ENCODE results near the gene PKP4. TPM values are rescaled to one million over a fixed set of nuclear protein-coding genes. Genes with fewer than 3 reads are reported as not detected.

Gene PKP4
- total and polyA plus RNA-seq, 2 donors (not counting 1 experiment from before 2014, with no cell fraction given) = 2.0 to 13.3 TPM

DNA sequence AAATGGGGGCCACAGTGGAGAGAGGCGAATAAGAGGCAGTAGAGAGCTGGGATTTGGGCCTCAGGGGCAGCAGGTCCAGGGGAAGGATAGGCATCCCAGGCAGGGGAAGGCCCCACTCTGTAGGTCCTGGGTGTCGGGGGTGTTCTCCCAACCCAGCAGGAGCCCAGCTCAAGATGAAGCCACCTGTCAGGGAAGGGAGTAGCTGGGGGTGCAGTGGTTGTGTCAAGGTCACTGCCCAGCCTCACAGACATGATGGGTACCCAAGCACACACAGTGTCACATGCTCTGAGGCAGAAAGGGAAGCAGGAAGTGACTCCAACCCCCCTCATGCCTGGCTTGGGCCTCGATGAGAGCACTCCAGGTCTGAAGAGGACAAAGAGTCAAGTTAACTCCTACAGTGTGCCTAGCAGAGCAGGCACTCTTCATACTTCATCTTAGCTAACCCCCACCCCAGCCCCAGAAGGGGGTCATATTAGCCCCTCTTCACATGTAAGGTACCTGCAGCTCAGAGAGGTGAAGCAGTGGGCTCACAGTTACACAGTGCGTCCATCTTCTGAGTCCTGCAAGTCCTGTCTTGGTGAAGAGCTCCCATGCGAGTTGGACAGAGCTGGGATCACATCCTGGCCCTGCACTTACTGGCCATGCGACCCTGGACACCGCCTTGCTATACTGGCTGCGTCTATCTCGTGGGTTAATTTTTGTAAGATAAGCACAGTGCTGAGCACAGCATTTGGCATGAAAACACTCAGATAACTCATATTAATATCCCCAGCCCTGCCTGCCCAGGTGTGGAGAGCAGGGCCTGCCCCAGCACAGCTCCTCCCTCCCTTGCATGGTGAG lies 265.7 kb downstream of the PKP4 start:
- ATAC-seq (ENCODE audit: low read depth) (no peak), DNase-seq (no peak)
- CTCF ChIA-PET = interaction anchor here (0.7 kb wide), 1 partner anchor 22 kb away, joined by 3 read pairs; no protein-coding TSS in a partner anchor
- no peak overlapping the region for H3K4me3 Mint-ChIP-seq
- WGBS (ENCODE audit: insufficient coverage) = 85% methylated on average over 8 of the region's 9 CpGs
- Histone ChIP-seq H3K4me2 (replicated peaks; ENCODE audit: low read depth, low read length, poor library complexity, severe bottlenecking) (no peak overlapping the region), H3K79me2 (ENCODE audit: control insufficient read depth, insufficient read depth, low read length) (no peaks in the 10 kb centered on the region), H3K9me3 (ENCODE audit: control extremely low read depth in 1 of 3, control insufficient read depth in 2 of 3, insufficient read depth in 1 of 3, low read length in 2 of 3) (no peaks in the 10 kb centered on the region), H3K36me3 (replicated peaks in 1 of 2; ENCODE audit: control extremely low read depth in 1 of 2, control insufficient read depth in 1 of 2, extremely low read depth in 1 of 2, insufficient read depth in 2 of 2, low read length in 1 of 2) (no peaks in the 10 kb centered on the region), H4K20me1 (ENCODE audit: control insufficient read depth, insufficient read depth, low read length, poor library complexity, severe bottlenecking) (no peaks in the 10 kb centered on the region), H3K27me3 (replicated peaks in 1 of 4; ENCODE audit: control extremely low read depth in 1 of 4, control insufficient read depth in 3 of 4, insufficient read depth in 4 of 4, low read length in 3 of 4) (no peaks in the 10 kb centered on the region), H2AFZ (ENCODE audit: insufficient read depth, low read depth, low read length, poor library complexity, severe bottlenecking) (no peak overlapping the region), H3K4me3 (ENCODE audit: control extremely low read depth in 1 of 5, extremely low read depth in 1 of 5, insufficient read depth in 1 of 5, low read depth in 2 of 5, low read length in 4 of 5) (no peak overlapping the region), H3K4me1 (ENCODE audit: control insufficient read depth in 2 of 2, insufficient read depth in 2 of 2, low read length in 2 of 2) (no peaks in the 10 kb centered on the region), H3K27ac (ENCODE audit: low read length in 2 of 2) (no peak overlapping the region), H3K9ac (ENCODE audit: low read length) (no peak overlapping the region)
- no peak overlapping the region for H3K27ac Mint-ChIP-seq
- TF ChIP-seq EZH2 (IDR thresholded peaks at IDR 0.05; ENCODE audit: borderline replicate concordance, insufficient read depth, low read depth, low read length, poor library complexity, severe bottlenecking) = no peak
- TF ChIP-seq, protein P1, sequence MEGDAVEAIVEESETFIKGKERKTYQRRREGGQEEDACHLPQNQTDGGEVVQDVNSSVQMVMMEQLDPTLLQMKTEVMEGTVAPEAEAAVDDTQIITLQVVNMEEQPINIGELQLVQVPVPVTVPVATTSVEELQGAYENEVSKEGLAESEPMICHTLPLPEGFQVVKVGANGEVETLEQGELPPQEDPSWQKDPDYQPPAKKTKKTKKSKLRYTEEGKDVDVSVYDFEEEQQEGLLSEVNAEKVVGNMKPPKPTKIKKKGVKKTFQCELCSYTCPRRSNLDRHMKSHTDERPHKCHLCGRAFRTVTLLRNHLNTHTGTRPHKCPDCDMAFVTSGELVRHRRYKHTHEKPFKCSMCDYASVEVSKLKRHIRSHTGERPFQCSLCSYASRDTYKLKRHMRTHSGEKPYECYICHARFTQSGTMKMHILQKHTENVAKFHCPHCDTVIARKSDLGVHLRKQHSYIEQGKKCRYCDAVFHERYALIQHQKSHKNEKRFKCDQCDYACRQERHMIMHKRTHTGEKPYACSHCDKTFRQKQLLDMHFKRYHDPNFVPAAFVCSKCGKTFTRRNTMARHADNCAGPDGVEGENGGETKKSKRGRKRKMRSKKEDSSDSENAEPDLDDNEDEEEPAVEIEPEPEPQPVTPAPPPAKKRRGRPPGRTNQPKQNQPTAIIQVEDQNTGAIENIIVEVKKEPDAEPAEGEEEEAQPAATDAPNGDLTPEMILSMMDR (IDR thresholded peaks at IDR 0.05) = no peak
- no peaks in the 10 kb centered on the region for H3K9me3 Mint-ChIP-seq (ENCODE audit: insufficient read depth)
- H3K27me3 Mint-ChIP-seq = peaks cover 4% of the 10 kb centered on the region
- intact Hi-C loops (cut with micrococcal nuclease) = no loop called here
- H3K4me1 Mint-ChIP-seq = no peaks in the 10 kb centered on the region
- POLR2A ChIA-PET = no interaction called here

DNA sequence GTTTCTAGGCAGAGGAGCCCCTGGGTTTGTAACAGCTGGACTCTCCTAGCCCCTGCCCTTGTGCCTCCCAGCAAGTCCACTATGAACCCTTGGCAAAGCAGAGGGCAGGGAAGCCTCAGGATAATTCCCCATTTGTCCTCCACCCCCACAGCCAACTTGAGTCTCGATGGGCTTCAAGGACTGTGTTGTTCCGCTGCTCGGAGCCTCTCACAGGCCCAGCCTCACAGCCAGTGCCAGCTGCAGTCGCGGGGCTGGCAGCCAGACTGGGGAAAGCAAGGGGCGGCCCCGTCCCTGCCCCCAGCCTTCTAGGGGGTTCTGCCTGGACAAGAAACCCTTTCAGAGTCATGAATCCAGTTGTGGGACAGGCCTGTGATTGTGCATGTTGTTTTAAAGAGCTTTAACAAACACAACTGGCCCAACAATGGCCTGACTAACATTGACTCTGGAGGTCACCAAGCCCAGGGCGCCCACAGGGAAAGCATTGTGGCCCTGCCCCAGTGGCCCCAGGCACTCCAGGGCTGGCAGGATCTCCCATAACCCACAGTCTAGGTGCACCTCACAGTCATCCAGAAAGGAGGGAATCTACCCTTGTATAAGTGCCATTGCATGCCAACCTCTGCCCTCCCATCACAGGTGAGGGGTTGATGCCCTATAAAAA lies 266.6 kb downstream of the PKP4 start:
- no peaks in the 10 kb centered on the region for H3K36me3 ChIP-seq (replicated peaks in 1 of 2; ENCODE audit: control extremely low read depth in 1 of 2, control insufficient read depth in 1 of 2, extremely low read depth in 1 of 2, insufficient read depth in 2 of 2, low read length in 1 of 2)
- WGBS (ENCODE audit: insufficient coverage) = 94% methylated on average over 8 of the region's 8 CpGs
- Mint-ChIP-seq H3K4me1 (no peaks in the 10 kb centered on the region), H3K4me3 (no peak overlapping the region), H3K9me3 (ENCODE audit: insufficient read depth) (no peaks in the 10 kb centered on the region), H3K27ac (no peak overlapping the region), H3K27me3 (peaks cover 4% of the 10 kb centered on the region)
- intact Hi-C loops (cut with micrococcal nuclease) = no loop called here
- H3K4me1 ChIP-seq (ENCODE audit: control insufficient read depth in 2 of 2, insufficient read depth in 2 of 2, low read length in 2 of 2) = no peaks in the 10 kb centered on the region
- no peak overlapping the region for H3K9ac ChIP-seq (ENCODE audit: low read length)
- H3K79me2 ChIP-seq (ENCODE audit: control insufficient read depth, insufficient read depth, low read length) = no peaks in the 10 kb centered on the region
- H3K27me3 ChIP-seq (replicated peaks in 1 of 4; ENCODE audit: control extremely low read depth in 1 of 4, control insufficient read depth in 3 of 4, insufficient read depth in 4 of 4, low read length in 3 of 4) = no peaks in the 10 kb centered on the region
- ChIA-PET CTCF (no interaction called here), POLR2A (no interaction called here)
- H3K4me2 ChIP-seq (replicated peaks; ENCODE audit: low read depth, low read length, poor library complexity, severe bottlenecking) = no peak overlapping the region
- DNase-seq = no peak
- no peak overlapping the region for H3K4me3 ChIP-seq (ENCODE audit: control extremely low read depth in 1 of 5, extremely low read depth in 1 of 5, insufficient read depth in 1 of 5, low read depth in 2 of 5, low read length in 4 of 5)
- no peak overlapping the region for H3K27ac ChIP-seq (ENCODE audit: low read length in 2 of 2)
- TF ChIP-seq, protein P1 (IDR thresholded peaks at IDR 0.05) = no peak
- TF ChIP-seq EZH2 (IDR thresholded peaks at IDR 0.05; ENCODE audit: borderline replicate concordance, insufficient read depth, low read depth, low read length, poor library complexity, severe bottlenecking) = no peak
- H3K9me3 ChIP-seq (ENCODE audit: control extremely low read depth in 1 of 3, control insufficient read depth in 2 of 3, insufficient read depth in 1 of 3, low read length in 2 of 3) = no peaks in the 10 kb centered on the region
- H4K20me1 ChIP-seq (ENCODE audit: control insufficient read depth, insufficient read depth, low read length, poor library complexity, severe bottlenecking) = no peaks in the 10 kb centered on the region
- H2AFZ ChIP-seq (ENCODE audit: insufficient read depth, low read depth, low read length, poor library complexity, severe bottlenecking) = no peak overlapping the region
- ATAC-seq (ENCODE audit: low read depth) = no peak
